Keratinocyte (primary cell): ENCODE data around the gene TMEM25. TPM values are rescaled to one million over a fixed set of nuclear protein-coding genes. Genes with fewer than 3 reads are reported as not detected.
"Not testable (repeated sequence)": the region's sequence is repeated elsewhere in the genome, so short reads cannot be mapped to it uniquely, and the experiment has no call there.

ENCODE experiments used
- DNase-seq: peaks from one replicate; pipeline ENCODE4 v3.0.0-alpha.2; 2011; ENCODE audit warnings: low read depth, missing footprints, low spot score
- FAIRE-seq: peaks from 2 replicates; lab custom pipeline; 2011; peaks lifted over from hg19 to GRCh38; lab: Jason Lieb, UNC
- H2AFZ ChIP-seq: 2 replicates; pipeline ENCODE4 v1.6.0; 2012; ENCODE audit warnings: low read length, control low read depth, inconsistent platforms; ENCODE audit not compliant: control insufficient read depth
- H3K27ac ChIP-seq: 2 replicates; pipeline ENCODE4 v1.5.1; 2011; ENCODE audit warnings: low read length; ENCODE audit not compliant: control insufficient read depth, insufficient read depth
- H3K27me3 ChIP-seq: 3 replicates; pipeline ENCODE4 v1.6.0; 2011; ENCODE audit warnings: low read length; ENCODE audit not compliant: control insufficient read depth, insufficient read depth; ENCODE audit errors: extremely low read depth
- H3K36me3 ChIP-seq, 2 experiments: 2 replicates in 1 of 2; 3 replicates in 1 of 2; pipeline ENCODE4 v1.5.1; 2011; ENCODE audit warnings: low read length in 2 of 2, mild to moderate bottlenecking in 1 of 2; ENCODE audit not compliant: control insufficient read depth in 2 of 2, insufficient read depth in 2 of 2; ENCODE audit errors: extremely low read depth in 1 of 2
- H3K4me1 ChIP-seq: 3 replicates; pipeline ENCODE4 v1.5.1; 2011; ENCODE audit warnings: low read length; ENCODE audit not compliant: control insufficient read depth, insufficient read depth; ENCODE audit errors: extremely low read depth
- H3K4me2 ChIP-seq: 3 replicates; pipeline ENCODE4 v1.6.0; 2011; ENCODE audit warnings: low read depth, low read length; ENCODE audit not compliant: control insufficient read depth, insufficient read depth; ENCODE audit errors: extremely low read depth
- H3K4me3 ChIP-seq, 3 experiments: fragments of 200-600 bp in 1 of 3; sonication (generic) in 1 of 3; 2 replicates in 2 of 3; 3 replicates in 1 of 3; pipeline ENCODE4 v1.5.1; 2011 to 2016; ENCODE audit warnings: low read length in 3 of 3, mild to moderate bottlenecking in 3 of 3, control low read depth in 2 of 3, inconsistent platforms in 1 of 3, low read depth in 1 of 3, mixed read lengths in 1 of 3, mixed run types in 1 of 3, moderate library complexity in 1 of 3; ENCODE audit not compliant: control insufficient read depth in 2 of 3, insufficient read depth in 2 of 3; ENCODE audit errors: extremely low read depth in 1 of 3
- H3K79me2 ChIP-seq: 2 replicates; pipeline ENCODE4 v1.6.0; 2012; ENCODE audit warnings: low read length; ENCODE audit not compliant: control insufficient read depth, insufficient read depth
- H3K9ac ChIP-seq: 3 replicates; pipeline ENCODE4 v1.6.0; 2011; ENCODE audit warnings: low read length; ENCODE audit not compliant: control insufficient read depth, insufficient read depth; ENCODE audit errors: extremely low read depth
- H3K9me1 ChIP-seq: 3 replicates; pipeline ENCODE4 v1.6.0; 2011; ENCODE audit warnings: low read length; ENCODE audit not compliant: control insufficient read depth, insufficient read depth; ENCODE audit errors: extremely low read depth
- H3K9me3 ChIP-seq: 2 replicates; pipeline ENCODE4 v1.5.1; 2012; ENCODE audit warnings: low read depth, low read length; ENCODE audit not compliant: control insufficient read depth
- H4K20me1 ChIP-seq: 3 replicates; pipeline ENCODE4 v1.6.0; 2011; ENCODE audit warnings: low read length; ENCODE audit not compliant: control insufficient read depth, insufficient read depth; ENCODE audit errors: extremely low read depth
- CTCF ChIP-seq, 3 experiments: IDR thresholded peaks in 1 of 3; conservative IDR thresholded peaks in 1 of 3; optimal IDR thresholded peaks in 1 of 3; 2 replicates in 2 of 3; 3 replicates in 1 of 3; pipeline versions ENCODE3 to v1.5.1; 2011; ENCODE audit warnings: low read length in 3 of 3, mild to moderate bottlenecking in 3 of 3, moderate library complexity in 2 of 3, control low read depth in 1 of 3, inconsistent platforms in 1 of 3; ENCODE audit not compliant: insufficient read depth in 2 of 3; ENCODE audit errors: extremely low read depth in 1 of 3
- EZH2 ChIP-seq: IDR thresholded peaks from one replicate; pipeline ENCODE4 v1.6.1; 2012; ENCODE audit warnings: inconsistent platforms, mild to moderate bottlenecking, low read length, moderate library complexity
- dilution Hi-C: fragments of 300-500 bp; cut with MboI; formaldehyde crosslinking; loops from one replicate; pipeline ENCODE4 v1.7.0; 2020; ENCODE audit warnings: low sequenced_read_pairs; ENCODE audit not compliant: extremely low pct_ligation_motif_present
- polyA plus RNA-seq, 5 experiments: library from polyadenylated mRNA; depleted of rRNA in 3 of 5; stranded (reverse) in 3 of 5; stranded (forward) in 1 of 5; unstranded in 1 of 5; fragments of >200 nt; gene quantifications; 1 replicate in 1 of 5; 2 replicates in 3 of 5; 3 replicates in 1 of 5; pipeline versions ENCODE4 v1.2.1 to v1.2.3, GENCODE V29; 2011 to 2012; ENCODE audit warnings: missing spikeins in 2 of 5, low read depth in 1 of 5, low replicate concordance in 1 of 5

Gene TMEM25
- polyA plus RNA-seq, 1 donor (not counting 4 experiments of a cell fraction or from before 2014, with no cell fraction given), result 12.9 TPM

DNA sequence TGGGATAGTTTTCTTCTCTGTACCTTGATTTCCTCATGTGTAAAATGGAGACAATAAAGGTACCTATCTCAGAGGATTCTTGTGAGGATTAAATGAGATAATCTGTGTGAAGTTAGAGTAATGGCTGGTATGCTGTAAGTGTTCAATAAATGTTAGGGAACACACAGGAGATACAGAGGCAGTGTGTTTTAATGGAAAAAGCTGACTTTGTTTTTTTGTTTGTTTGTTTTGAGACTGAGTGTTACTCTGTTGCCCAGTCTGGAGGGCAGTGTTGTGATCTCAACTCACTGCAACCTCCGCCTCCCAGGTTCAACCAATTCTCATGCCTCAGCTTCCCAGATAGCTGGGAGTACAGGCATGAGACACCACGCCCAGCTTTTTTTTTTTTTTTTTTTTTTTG is 38.7 kb downstream of the TMEM25 start:
- H3K9me3 ChIP-seq, result no peaks in the 10 kb centered on the region
- peaks cover 19% of the 10 kb centered on the region for H3K4me1 ChIP-seq
- H3K36me3 ChIP-seq, result no peaks in the 10 kb centered on the region
- no peaks in the 10 kb centered on the region for H4K20me1 ChIP-seq
- H3K79me2 ChIP-seq, result peaks cover 26% of the 10 kb centered on the region
- no peak overlapping the region for H3K4me2 ChIP-seq
- DNase-seq, result no peak
- FAIRE-seq, result no peak
- H3K27me3 ChIP-seq, result no peaks in the 10 kb centered on the region
- no peak overlapping the region for H2AFZ ChIP-seq
- no peak for TF ChIP-seq CTCF (optimal IDR thresholded peaks at IDR 0.05 in 1 of 3, IDR thresholded peaks at IDR 0.05 in 1 of 3, conservative IDR thresholded peaks at IDR 0.05 in 1 of 3; ENCODE audit: extremely low read depth in 1 of 3, insufficient read depth in 2 of 3, low read length in 3 of 3)
- no peak for TF ChIP-seq EZH2
- dilution Hi-C loops, result no loop called here
- H3K27ac ChIP-seq, result no peak overlapping the region
- H3K4me3 ChIP-seq, result no peak overlapping the region
- no peak overlapping the region for H3K9ac ChIP-seq
- H3K9me1 ChIP-seq, result no peaks in the 10 kb centered on the region

GRCh38 chr11:118570787-118571186 is 39.8 kb downstream of the TMEM25 start:
- dilution Hi-C loops, result no loop called here
- peaks cover 18% of the 10 kb centered on the region for H3K4me1 ChIP-seq
- TF ChIP-seq CTCF (optimal IDR thresholded peaks at IDR 0.05 in 1 of 3, IDR thresholded peaks at IDR 0.05 in 1 of 3, conservative IDR thresholded peaks at IDR 0.05 in 1 of 3; ENCODE audit: extremely low read depth in 1 of 3, insufficient read depth in 2 of 3, low read length in 3 of 3), result no peak
- TF ChIP-seq EZH2, result no peak
- FAIRE-seq, result no peak
- peaks cover 37% of the 10 kb centered on the region for H3K79me2 ChIP-seq
- no peaks in the 10 kb centered on the region for H3K9me1 ChIP-seq
- no peaks in the 10 kb centered on the region for H3K36me3 ChIP-seq
- no peaks in the 10 kb centered on the region for H3K9me3 ChIP-seq
- no peak overlapping the region for H2AFZ ChIP-seq
- H4K20me1 ChIP-seq, result no peaks in the 10 kb centered on the region
- H3K4me2 ChIP-seq, result no peak overlapping the region
- no peak for DNase-seq
- H3K4me3 ChIP-seq, result no peak overlapping the region
- H3K27ac ChIP-seq, result no peak overlapping the region
- H3K9ac ChIP-seq, result no peak overlapping the region
- H3K27me3 ChIP-seq, result no peaks in the 10 kb centered on the region

- H3K9me1 ChIP-seq, H3K27me3 ChIP-seq, dilution Hi-C loops, H3K9me3 ChIP-seq, H4K20me1 ChIP-seq, FAIRE-seq, DNase-seq, H3K36me3 ChIP-seq: not testable (repeated sequence)
- H3K4me1 ChIP-seq, result peaks cover 18% of the 10 kb centered on the region
- H3K4me2 ChIP-seq, result peak overlapping the region; percentile 77
- peak overlapping the region; percentile 99 for H3K9ac ChIP-seq
- H3K4me3 ChIP-seq, result peak overlapping the region; percentile 79 to 98 (median 80)
- peak overlapping the region; percentile 93 for H2AFZ ChIP-seq
- H3K79me2 ChIP-seq, result peaks cover 45% of the 10 kb centered on the region
- peak overlapping the region; percentile 81 for H3K27ac ChIP-seq
Measured at GRCh38 chr11:118571701-118572060, 40.7 kb downstream of the TMEM25 start.
